ENCODE results near the gene SMG1. TPM values are rescaled to one million over a fixed set of nuclear protein-coding genes. Genes with fewer than 3 reads are reported as not detected.

The SMG1 gene
- total RNA-seq, 2 experiments from 2014 or later = 120 to 127 TPM

DNA sequence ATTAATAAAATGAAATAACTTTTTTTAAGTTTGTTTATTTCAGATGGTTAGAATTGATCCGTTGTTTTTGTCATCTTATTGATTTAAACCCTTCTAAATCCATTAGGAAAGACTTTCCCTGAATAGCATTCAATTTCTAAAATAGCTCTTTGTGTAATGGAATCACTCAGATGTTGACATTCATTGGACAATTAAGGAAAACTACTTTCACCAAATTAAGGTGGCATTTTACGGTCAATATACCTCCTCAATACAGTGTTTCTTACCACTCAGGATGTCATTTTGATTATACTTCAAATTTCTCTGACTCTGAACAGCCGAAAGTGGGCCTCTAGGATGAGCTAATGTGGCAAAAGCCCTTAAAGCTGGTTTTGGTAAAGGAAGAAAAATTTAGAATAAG, 126.7 kb downstream of the SMG1 start:
- TF ChIP-seq, protein P1, sequence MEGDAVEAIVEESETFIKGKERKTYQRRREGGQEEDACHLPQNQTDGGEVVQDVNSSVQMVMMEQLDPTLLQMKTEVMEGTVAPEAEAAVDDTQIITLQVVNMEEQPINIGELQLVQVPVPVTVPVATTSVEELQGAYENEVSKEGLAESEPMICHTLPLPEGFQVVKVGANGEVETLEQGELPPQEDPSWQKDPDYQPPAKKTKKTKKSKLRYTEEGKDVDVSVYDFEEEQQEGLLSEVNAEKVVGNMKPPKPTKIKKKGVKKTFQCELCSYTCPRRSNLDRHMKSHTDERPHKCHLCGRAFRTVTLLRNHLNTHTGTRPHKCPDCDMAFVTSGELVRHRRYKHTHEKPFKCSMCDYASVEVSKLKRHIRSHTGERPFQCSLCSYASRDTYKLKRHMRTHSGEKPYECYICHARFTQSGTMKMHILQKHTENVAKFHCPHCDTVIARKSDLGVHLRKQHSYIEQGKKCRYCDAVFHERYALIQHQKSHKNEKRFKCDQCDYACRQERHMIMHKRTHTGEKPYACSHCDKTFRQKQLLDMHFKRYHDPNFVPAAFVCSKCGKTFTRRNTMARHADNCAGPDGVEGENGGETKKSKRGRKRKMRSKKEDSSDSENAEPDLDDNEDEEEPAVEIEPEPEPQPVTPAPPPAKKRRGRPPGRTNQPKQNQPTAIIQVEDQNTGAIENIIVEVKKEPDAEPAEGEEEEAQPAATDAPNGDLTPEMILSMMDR (IDR thresholded peaks at IDR 0.05) = no peak
- DNase-seq (no peak), ATAC-seq (ENCODE audit: poor library complexity) (no peak)
- H3K27me3 ChIP-seq (ENCODE audit: control insufficient read depth in 1 of 2, insufficient read depth in 2 of 2, low read length in 2 of 2) = no peaks in the 10 kb centered on the region
- peaks cover 45% of the 10 kb centered on the region for H3K36me3 Mint-ChIP-seq (ENCODE audit: low read depth)
- H3K27ac ChIP-seq (ENCODE audit: low read depth in 1 of 2, low read length in 2 of 2) = peak overlapping the region in 1 of 2 donors; percentile 15
- H3K4me1 Mint-ChIP-seq (ENCODE audit: low read depth) = peaks cover 48% of the 10 kb centered on the region
- peaks cover 29% of the 10 kb centered on the region for H3K36me3 ChIP-seq (ENCODE audit: insufficient read depth, low read length)
- no peaks in the 10 kb centered on the region for H3K9me3 Mint-ChIP-seq
- no peaks in the 10 kb centered on the region for H3K27me3 Mint-ChIP-seq
- no peaks in the 10 kb centered on the region for H3K9me3 ChIP-seq (ENCODE audit: control insufficient read depth in 1 of 2, insufficient read depth in 1 of 2, low read length in 2 of 2)
- H3K4me3 ChIP-seq (ENCODE audit: low read length) = peak overlapping the region; percentile 98
- CTCF ChIA-PET = interaction anchor here (5.3 kb wide), 1 partner anchor 11 kb away, joined by 95 read pairs; the partner anchor contains the start of gene RPS15A
- POLR2A ChIA-PET = interaction anchor here (0.9 to 10.2 kb wide), 3 partner anchors 11 to 268 kb away, joined by 3 to 232 read pairs (median 4); partner anchors contain the start of genes COQ7, RPS15A and SMG1
- peak overlapping the region; percentile 88 for H3K27ac Mint-ChIP-seq
- peaks cover 42% of the 10 kb centered on the region for H3K4me1 ChIP-seq (ENCODE audit: insufficient read depth, low read length)
- intact Hi-C loops (cut with DNase I, micrococcal nuclease) = loop anchor here in 1 of 2 experiments (10.0 kb wide), 1 partner anchor 755 kb away; the partner anchor contains the start of gene VPS35L
- peak overlapping the region; percentile 96 for H3K4me3 Mint-ChIP-seq

- no peaks in the 10 kb centered on the region for H3K9me3 Mint-ChIP-seq
- no peak overlapping the region for H3K27ac Mint-ChIP-seq
- H3K4me3 ChIP-seq (ENCODE audit: low read length) = no peak overlapping the region
- DNase-seq (no peak), ATAC-seq (ENCODE audit: poor library complexity) (no peak)
- H3K27me3 ChIP-seq (ENCODE audit: control insufficient read depth in 1 of 2, insufficient read depth in 2 of 2, low read length in 2 of 2) = no peaks in the 10 kb centered on the region
- peak overlapping the region; percentile 44 for H3K4me3 Mint-ChIP-seq
- intact Hi-C loops (cut with DNase I, micrococcal nuclease) = loop anchor here in 1 of 2 experiments (10.0 kb wide), 1 partner anchor 757 kb away; the partner anchor contains the start of gene VPS35L
- peaks cover 36% of the 10 kb centered on the region for H3K4me1 ChIP-seq (ENCODE audit: insufficient read depth, low read length)
- TF ChIP-seq, protein P1 (IDR thresholded peaks at IDR 0.05) = no peak
- no peaks in the 10 kb centered on the region for H3K27me3 Mint-ChIP-seq
- peaks cover 41% of the 10 kb centered on the region for H3K4me1 Mint-ChIP-seq (ENCODE audit: low read depth)
- H3K9me3 ChIP-seq (ENCODE audit: control insufficient read depth in 1 of 2, insufficient read depth in 1 of 2, low read length in 2 of 2) = no peaks in the 10 kb centered on the region
- no peak overlapping the region for H3K27ac ChIP-seq (ENCODE audit: low read depth in 1 of 2, low read length in 2 of 2)
- H3K36me3 ChIP-seq (ENCODE audit: insufficient read depth, low read length) = peaks cover 41% of the 10 kb centered on the region
- ChIA-PET CTCF (no interaction called here), POLR2A (interaction anchor here (10.2 kb wide), 1 partner anchor 9 kb away, joined by 232 read pairs; the partner anchor contains the start of gene RPS15A)
- H3K36me3 Mint-ChIP-seq (ENCODE audit: low read depth) = peaks cover 62% of the 10 kb centered on the region
Measured at GRCh38 chr16:18797746-18798145, 128.5 kb downstream of the SMG1 start.

DNA sequence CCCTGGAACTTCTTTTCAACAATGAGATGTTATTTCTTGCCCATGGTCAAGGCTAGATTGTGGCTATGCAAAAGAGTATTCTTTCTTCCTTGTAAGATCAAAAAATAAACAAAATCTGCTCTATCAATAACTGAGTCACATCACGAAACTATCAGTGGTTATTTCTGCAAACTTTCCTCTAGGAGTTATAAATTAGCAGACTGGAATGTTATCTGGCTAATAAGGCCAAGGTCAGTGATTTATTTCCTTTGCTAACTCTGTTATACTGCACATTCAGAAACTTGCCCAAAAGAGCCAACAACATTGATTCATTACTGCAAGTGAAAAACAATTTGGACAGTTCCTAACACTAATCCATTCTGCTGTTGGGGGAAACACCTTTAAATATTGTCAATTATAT, 129.8 kb downstream of the SMG1 start:
- intact Hi-C loops (cut with DNase I, micrococcal nuclease) = loop anchor here in 1 of 2 experiments (10.0 kb wide), 1 partner anchor 758 kb away; the partner anchor contains the start of gene VPS35L
- peaks cover 63% of the 10 kb centered on the region for H3K36me3 Mint-ChIP-seq (ENCODE audit: low read depth)
- Histone ChIP-seq H3K36me3 (ENCODE audit: insufficient read depth, low read length) (peaks cover 51% of the 10 kb centered on the region), H3K4me3 (ENCODE audit: low read length) (no peak overlapping the region), H3K9me3 (ENCODE audit: control insufficient read depth in 1 of 2, insufficient read depth in 1 of 2, low read length in 2 of 2) (no peaks in the 10 kb centered on the region), H3K4me1 (ENCODE audit: insufficient read depth, low read length) (peaks cover 24% of the 10 kb centered on the region), H3K27ac (ENCODE audit: low read depth in 1 of 2, low read length in 2 of 2) (no peak overlapping the region), H3K27me3 (ENCODE audit: control insufficient read depth in 1 of 2, insufficient read depth in 2 of 2, low read length in 2 of 2) (no peaks in the 10 kb centered on the region)
- peaks cover 35% of the 10 kb centered on the region for H3K4me1 Mint-ChIP-seq (ENCODE audit: low read depth)
- no peak for DNase-seq
- H3K27me3 Mint-ChIP-seq = no peaks in the 10 kb centered on the region
- ATAC-seq (ENCODE audit: poor library complexity) = no peak
- TF ChIP-seq, protein P1 (IDR thresholded peaks at IDR 0.05) = no peak
- H3K27ac Mint-ChIP-seq = peak overlapping the region; percentile 36
- no peaks in the 10 kb centered on the region for H3K9me3 Mint-ChIP-seq
- ChIA-PET POLR2A (no interaction called here), CTCF (no interaction called here)
- H3K4me3 Mint-ChIP-seq = no peak overlapping the region
